HG03520 (cell line): Measurements from ENCODE around the gene ARSA.

Source experiments
- ATAC-seq: cut with Tn5 transposase; IDR thresholded peaks from one replicate; pipeline ENCODE4 v1.9.1; 2021; ENCODE audit warnings: mild to moderate bottlenecking, moderate library complexity; ENCODE audit not compliant: unreplicated experiment

ARSA gene

GRCh38 chr22:50606165-50606945 is 21.6 kb downstream of the ARSA start:
- no peak for ATAC-seq

- ATAC-seq, result no peak
These were observed 22.3 kb downstream of the ARSA start for GRCh38 chr22:50605613-50606074.

GRCh38 chr22:50605002-50605612 is 22.8 kb downstream of the ARSA start:
- ATAC-seq, result no peak

- no peak for ATAC-seq
These were observed 23.5 kb downstream of the ARSA start for GRCh38 chr22:50604256-50605001.

GRCh38 chr22:50603511-50604255 is 24.3 kb downstream of the ARSA start:
- ATAC-seq, result no peak

GRCh38 chr22:50602338-50602700 is 25.6 kb downstream of the ARSA start:
- ATAC-seq, result no peak

- no peak for ATAC-seq
These were observed 26.1 kb downstream of the ARSA start for GRCh38 chr22:50601669-50602337.

- ATAC-seq, result no peak
These were observed 26.8 kb downstream of the ARSA start for GRCh38 chr22:50600967-50601668.

GRCh38 chr22:50600538-50600937 is 27.4 kb downstream of the ARSA start, which contains the start of gene MAPK8IP2:
Gene MAPK8IP2, plus strand, starts transcription at chr22:50600793. Its CDS starts 26 bp downstream, at chr22:50600819.
- no peak for ATAC-seq

GRCh38 chr22:50599816-50600455 is 28.0 kb downstream of the ARSA start:
- ATAC-seq, result no peak

GRCh38 chr22:50597097-50597496 is 30.9 kb downstream of the ARSA start:
- no peak for ATAC-seq

GRCh38 chr22:50595189-50595588 is 32.8 kb downstream of the ARSA start:
- ATAC-seq, result no peak

GRCh38 chr22:50587407-50587806 is 40.5 kb downstream of the ARSA start:
- no peak for ATAC-seq

GRCh38 chr22:50586416-50586815 is 41.5 kb downstream of the ARSA start:
- ATAC-seq, result no peak

GRCh38 chr22:50585781-50586180 is 42.2 kb downstream of the ARSA start:
- ATAC-seq, result no peak

- ATAC-seq, result no peak
These were observed 42.7 kb downstream of the ARSA start for GRCh38 chr22:50585238-50585637.

GRCh38 chr22:50584106-50585096 is 43.6 kb downstream of the ARSA start:
- no peak for ATAC-seq

- ATAC-seq, result peak; percentile 35
These were observed 44.6 kb downstream of the ARSA start for GRCh38 chr22:50583294-50583861.
